Progenitor cell of endocrine pancreas (in vitro differentiated cells): ENCODE results near the gene PTRH2. TPM values are rescaled to one million over a fixed set of nuclear protein-coding genes. Genes with fewer than 3 reads are reported as not detected.

Experiments
- DNase-seq: peaks from one replicate; pipeline ENCODE4 v3.0.0; 2021; ENCODE audit warnings: low spot score; ENCODE audit not compliant: unreplicated experiment
- H3K27ac Mint-ChIP-seq: 2 replicates; pipeline ENCODE4 v1.8.0; 2021; ENCODE audit warnings: mild to moderate bottlenecking, moderate library complexity, mixed read lengths
- H3K27me3 Mint-ChIP-seq: 2 replicates; pipeline ENCODE4 v1.8.0; 2021; ENCODE audit warnings: mixed read lengths
- H3K36me3 Mint-ChIP-seq: 2 replicates; pipeline ENCODE4 v1.8.0; 2022; ENCODE audit warnings: mixed read lengths; ENCODE audit not compliant: insufficient read depth
- H3K4me1 Mint-ChIP-seq: 2 replicates; pipeline ENCODE4 v1.8.0; 2021; ENCODE audit warnings: low read depth, mixed read lengths
- H3K4me3 Mint-ChIP-seq: 2 replicates; pipeline ENCODE4 v1.8.0; 2021; ENCODE audit warnings: low read depth, mild to moderate bottlenecking, moderate library complexity, mixed read lengths
- H3K9me3 Mint-ChIP-seq: 2 replicates; pipeline ENCODE4 v1.8.0; 2021; ENCODE audit warnings: low read depth, mixed read lengths
- total RNA-seq: library from RNA; stranded (reverse); gene quantifications from 2 replicates; pipeline ENCODE4 v1.2.1, GENCODE V29; 2021
- TF ChIP-seq, protein P1 (sequence below): fragments of 200-600 bp; sonication (generic); IDR thresholded peaks from one replicate; pipeline ENCODE4 v1.5.0; 2021; ENCODE audit warnings: antibody characterized with exemption, mild to moderate bottlenecking; ENCODE audit not compliant: unreplicated experiment

PTRH2 gene
- total RNA-seq, 1 donor from 2014 or later = 19.2 TPM

DNA sequence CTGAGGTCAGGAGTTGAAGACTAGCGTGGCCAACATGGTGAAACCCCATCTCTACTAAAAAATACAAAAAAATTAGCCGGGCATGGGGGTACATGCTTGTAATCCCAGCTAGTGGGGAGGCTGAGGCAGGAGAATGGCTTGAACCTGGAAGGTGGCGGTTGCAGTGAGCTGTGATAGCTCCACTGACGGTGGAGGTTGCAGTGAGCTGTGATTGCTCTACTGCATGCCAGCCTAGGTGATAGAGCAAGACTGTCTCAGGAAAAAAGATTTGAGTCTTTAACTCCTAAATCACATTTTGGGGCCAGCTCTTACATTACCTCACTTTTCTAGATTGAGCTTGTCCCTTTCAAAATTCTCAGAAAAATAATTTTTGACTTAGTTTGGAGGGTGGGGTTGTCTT lies 15.4 kb upstream of the PTRH2 start:
- TF ChIP-seq, protein P1, sequence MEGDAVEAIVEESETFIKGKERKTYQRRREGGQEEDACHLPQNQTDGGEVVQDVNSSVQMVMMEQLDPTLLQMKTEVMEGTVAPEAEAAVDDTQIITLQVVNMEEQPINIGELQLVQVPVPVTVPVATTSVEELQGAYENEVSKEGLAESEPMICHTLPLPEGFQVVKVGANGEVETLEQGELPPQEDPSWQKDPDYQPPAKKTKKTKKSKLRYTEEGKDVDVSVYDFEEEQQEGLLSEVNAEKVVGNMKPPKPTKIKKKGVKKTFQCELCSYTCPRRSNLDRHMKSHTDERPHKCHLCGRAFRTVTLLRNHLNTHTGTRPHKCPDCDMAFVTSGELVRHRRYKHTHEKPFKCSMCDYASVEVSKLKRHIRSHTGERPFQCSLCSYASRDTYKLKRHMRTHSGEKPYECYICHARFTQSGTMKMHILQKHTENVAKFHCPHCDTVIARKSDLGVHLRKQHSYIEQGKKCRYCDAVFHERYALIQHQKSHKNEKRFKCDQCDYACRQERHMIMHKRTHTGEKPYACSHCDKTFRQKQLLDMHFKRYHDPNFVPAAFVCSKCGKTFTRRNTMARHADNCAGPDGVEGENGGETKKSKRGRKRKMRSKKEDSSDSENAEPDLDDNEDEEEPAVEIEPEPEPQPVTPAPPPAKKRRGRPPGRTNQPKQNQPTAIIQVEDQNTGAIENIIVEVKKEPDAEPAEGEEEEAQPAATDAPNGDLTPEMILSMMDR = no peak
- H3K27ac Mint-ChIP-seq = no peak overlapping the region
- DNase-seq = no peak
- H3K9me3 Mint-ChIP-seq = no peaks in the 10 kb centered on the region
- no peaks in the 10 kb centered on the region for H3K36me3 Mint-ChIP-seq
- no peak overlapping the region for H3K4me3 Mint-ChIP-seq
- H3K27me3 Mint-ChIP-seq = no peaks in the 10 kb centered on the region
- peaks cover 7% of the 10 kb centered on the region for H3K4me1 Mint-ChIP-seq

DNA sequence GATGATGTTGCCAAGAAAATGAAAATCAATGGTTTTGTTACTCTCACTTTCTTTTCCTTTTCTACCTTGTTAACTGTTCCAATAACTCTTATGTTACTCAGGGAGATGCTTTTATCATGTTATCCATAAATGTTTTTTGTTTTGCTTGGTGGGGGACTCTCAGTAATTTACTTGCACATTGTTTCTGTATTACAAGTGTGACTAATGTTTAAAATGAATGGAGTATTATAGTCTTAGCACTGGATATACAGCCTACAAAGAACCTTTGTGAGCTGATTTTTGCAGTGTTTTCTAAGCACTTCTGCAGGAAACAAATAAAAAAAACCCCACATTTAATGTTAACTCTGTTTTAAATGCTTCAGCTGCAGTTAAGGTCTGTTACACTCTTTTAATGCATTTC lies 12.3 kb upstream of the PTRH2 start:
- Mint-ChIP-seq H3K27ac (no peak overlapping the region), H3K4me1 (peaks cover 10% of the 10 kb centered on the region), H3K27me3 (no peaks in the 10 kb centered on the region), H3K4me3 (no peak overlapping the region), H3K36me3 (no peaks in the 10 kb centered on the region), H3K9me3 (no peaks in the 10 kb centered on the region)
- TF ChIP-seq, protein P1 = no peak
- no peak for DNase-seq

DNA sequence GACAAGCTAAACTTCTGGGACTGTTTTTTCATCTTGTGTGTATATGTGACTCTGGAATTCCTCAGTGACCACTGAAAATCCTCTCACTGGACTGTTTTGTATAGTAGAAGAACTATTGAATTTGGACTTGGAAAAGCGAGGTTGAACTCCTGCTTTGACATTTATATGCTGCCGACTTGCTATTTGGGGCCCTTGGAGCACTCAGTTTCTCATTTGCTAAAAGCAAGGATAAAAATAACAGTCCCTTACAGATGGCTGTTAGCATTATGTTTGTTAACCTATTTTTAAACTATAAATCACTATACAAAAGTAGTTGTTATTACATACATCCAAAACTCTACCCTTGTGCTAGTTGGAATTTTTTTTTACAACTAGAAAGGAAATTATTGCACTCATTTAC lies 9.2 kb upstream of the PTRH2 start:
- Mint-ChIP-seq H3K9me3 (no peaks in the 10 kb centered on the region), H3K27ac (no peak overlapping the region), H3K4me1 (peaks cover 19% of the 10 kb centered on the region), H3K36me3 (no peaks in the 10 kb centered on the region), H3K27me3 (no peaks in the 10 kb centered on the region), H3K4me3 (no peak overlapping the region)
- no peak for DNase-seq
- TF ChIP-seq, protein P1 = no peak

DNA sequence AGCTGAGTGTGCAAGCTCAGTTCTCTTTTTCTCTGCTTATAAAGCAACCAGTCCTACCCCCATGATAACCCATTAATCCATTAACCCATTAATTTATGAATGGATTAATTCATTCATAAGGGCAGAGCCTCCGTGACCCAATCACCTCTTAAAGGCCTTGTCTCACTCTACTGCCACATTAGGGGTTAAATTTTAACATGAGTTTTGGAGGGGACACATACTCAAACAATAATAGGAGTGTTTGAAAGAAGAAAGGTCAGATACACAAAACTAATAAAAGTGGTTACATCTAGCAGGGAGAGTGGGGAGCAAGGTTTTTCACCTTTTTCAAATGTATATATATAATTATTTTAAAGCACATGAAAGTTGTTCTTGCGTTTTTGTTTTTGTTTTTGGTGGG lies 7.0 kb upstream of the PTRH2 start:
- peaks cover 26% of the 10 kb centered on the region for H3K4me1 Mint-ChIP-seq
- no peak for DNase-seq
- no peaks in the 10 kb centered on the region for H3K9me3 Mint-ChIP-seq
- H3K27ac Mint-ChIP-seq = peak overlapping the region; percentile 56
- H3K36me3 Mint-ChIP-seq = peaks cover 2% of the 10 kb centered on the region
- TF ChIP-seq, protein P1 = no peak
- no peak overlapping the region for H3K4me3 Mint-ChIP-seq
- H3K27me3 Mint-ChIP-seq = no peaks in the 10 kb centered on the region

DNA sequence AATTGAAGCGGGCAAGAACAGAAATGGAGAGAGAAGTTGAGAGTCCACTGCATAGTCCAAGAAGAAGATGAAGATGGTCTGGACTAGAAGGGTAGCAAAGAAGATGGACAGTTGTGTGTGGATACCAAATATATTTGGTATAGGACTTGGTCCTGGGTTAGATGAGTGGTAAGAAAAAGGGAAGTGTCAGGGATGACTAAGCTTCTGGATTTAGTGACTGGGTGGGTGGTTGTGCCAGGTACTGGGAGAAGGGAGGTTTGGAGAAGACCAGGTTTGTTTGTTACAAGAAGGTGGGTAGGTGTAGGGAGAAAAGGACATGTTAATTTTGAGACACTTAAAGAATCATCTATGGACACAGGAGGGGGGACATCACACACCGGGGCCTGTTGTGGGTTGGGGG lies 5.6 kb upstream of the PTRH2 start:
- no peak for DNase-seq
- Mint-ChIP-seq H3K9me3 (no peaks in the 10 kb centered on the region), H3K4me1 (peaks cover 35% of the 10 kb centered on the region), H3K36me3 (peaks cover 2% of the 10 kb centered on the region), H3K27ac (peak overlapping the region; percentile 12), H3K4me3 (no peak overlapping the region), H3K27me3 (no peaks in the 10 kb centered on the region)
- TF ChIP-seq, protein P1 = no peak
